Liver (tissue), 9 donors: ENCODE results near the gene FYTTD1. TPM values are rescaled to one million over a fixed set of nuclear protein-coding genes. Genes with fewer than 3 reads are reported as not detected.

Experiments
- DNase-seq: peaks from one replicate; pipeline ENCODE4 v3.0.0-alpha.2; 2017; ENCODE audit warnings: low spot score
- H3K27ac ChIP-seq, 2 donors: one replicate each; pipeline ENCODE4 v1.7.0; 2013; ENCODE audit warnings: inconsistent platforms in 2 of 2, low read length in 2 of 2, control low read depth in 1 of 2, low read depth in 1 of 2, mild to moderate bottlenecking in 1 of 2
- H3K27me3 ChIP-seq, 4 donors: one replicate each; pipeline versions ENCODE4 v1.6.1 to v1.7.0; 2013; ENCODE audit warnings: low read length in 3 of 4, inconsistent platforms in 1 of 4, mild to moderate bottlenecking in 1 of 4, moderate library complexity in 1 of 4; ENCODE audit not compliant: control insufficient read depth in 4 of 4, insufficient read depth in 4 of 4
- H3K36me3 ChIP-seq, 4 donors: one replicate each; pipeline versions ENCODE4 v1.6.1 to v1.7.0; 2013; ENCODE audit warnings: low read length in 3 of 4, mild to moderate bottlenecking in 3 of 4, low read depth in 1 of 4, moderate library complexity in 1 of 4; ENCODE audit not compliant: control insufficient read depth in 4 of 4, insufficient read depth in 3 of 4
- H3K4me1 ChIP-seq, 4 donors: one replicate each; pipeline versions ENCODE4 v1.6.1 to v1.7.0; 2013; ENCODE audit warnings: low read length in 3 of 4, mild to moderate bottlenecking in 3 of 4, moderate library complexity in 1 of 4; ENCODE audit not compliant: control insufficient read depth in 4 of 4, insufficient read depth in 4 of 4
- H3K4me3 ChIP-seq, 3 donors: one replicate each; pipeline versions ENCODE4 v1.6.1 to v1.7.0; 2013; ENCODE audit warnings: low read length in 3 of 3, control low read depth in 1 of 3, low read depth in 1 of 3, mild to moderate bottlenecking in 1 of 3
- H3K9ac ChIP-seq, 2 donors: one replicate each; pipeline ENCODE4 v1.7.0; 2013; ENCODE audit warnings: low read length in 2 of 2, mild to moderate bottlenecking in 2 of 2, moderate library complexity in 2 of 2, control low read depth in 1 of 2, low read depth in 1 of 2
- H3K9me3 ChIP-seq, 4 donors: one replicate each; pipeline versions ENCODE4 v1.6.1 to v1.7.0; 2013; ENCODE audit warnings: low read length in 3 of 4; ENCODE audit not compliant: control insufficient read depth in 4 of 4
- EGR1 ChIP-seq, 2 donors: IDR thresholded peaks; 2 replicates each; pipeline ENCODE4 v1.6.1; 2016 to 2018; ENCODE audit warnings: antibody characterized with exemption in 2 of 2, low read depth in 2 of 2
- FOXA1 ChIP-seq: IDR thresholded peaks from 2 replicates; pipeline ENCODE4 v1.6.1; 2016; ENCODE audit warnings: antibody characterized with exemption
- FOXA2 ChIP-seq: IDR thresholded peaks from 2 replicates; pipeline ENCODE4 v1.6.1; 2016; ENCODE audit warnings: antibody characterized with exemption
- GABPA ChIP-seq, 2 donors: IDR thresholded peaks in 1 of 2; conservative IDR thresholded peaks in 1 of 2; 2 replicates each; pipeline ENCODE4 v1.6.1; 2016; ENCODE audit warnings: antibody characterized with exemption in 2 of 2, mild to moderate bottlenecking in 1 of 2, moderate library complexity in 1 of 2
- HNF4A ChIP-seq, 2 donors: conservative IDR thresholded peaks; 2 replicates each; pipeline ENCODE4 v1.6.1; 2016; ENCODE audit warnings: antibody characterized with exemption in 2 of 2, mild to moderate bottlenecking in 2 of 2
- HNF4G ChIP-seq: IDR thresholded peaks from 2 replicates; pipeline ENCODE4 v1.6.1; 2016; ENCODE audit warnings: antibody characterized with exemption
- JUND ChIP-seq, 2 donors: IDR thresholded peaks; 2 replicates each; pipeline ENCODE4 v1.6.1; 2016; ENCODE audit warnings: antibody characterized with exemption in 2 of 2
- NR2F2 ChIP-seq: IDR thresholded peaks from 2 replicates; pipeline ENCODE4 v1.6.1; 2016; ENCODE audit warnings: antibody characterized with exemption
- RAD21 ChIP-seq, 2 donors: IDR thresholded peaks; 2 replicates each; pipeline ENCODE4 v1.6.1; 2016; ENCODE audit warnings: antibody characterized with exemption in 2 of 2, mild to moderate bottlenecking in 2 of 2
- RXRA ChIP-seq, 2 donors: IDR thresholded peaks; 2 replicates each; pipeline ENCODE4 v1.6.1; 2017 to 2018; ENCODE audit warnings: antibody characterized with exemption in 2 of 2, mild to moderate bottlenecking in 1 of 2
- SP1 ChIP-seq: IDR thresholded peaks from 2 replicates; pipeline ENCODE4 v1.6.1; 2018; ENCODE audit warnings: antibody characterized with exemption, mild to moderate bottlenecking
- TAF1 ChIP-seq: conservative IDR thresholded peaks from 2 replicates; pipeline ENCODE4 v1.6.1; 2016; ENCODE audit warnings: antibody characterized with exemption, mild to moderate bottlenecking
- YY1 ChIP-seq: IDR thresholded peaks from 2 replicates; pipeline ENCODE4 v1.6.1; 2016; ENCODE audit warnings: antibody characterized with exemption, mild to moderate bottlenecking
- polyA plus RNA-seq, 2 donors: library from polyadenylated mRNA; stranded (reverse) in 1 of 2; unstranded in 1 of 2; fragments of 200-250 nt in 1 of 2; fragments of >200 nt in 1 of 2; fragmentation: Nextera tagmentation in 1 of 2; extraction: Ambion mirVana in 1 of 2; gene quantifications; one replicate each; pipeline versions ENCODE4 v1.2.1 to v1.2.3, GENCODE V29; 2013 to 2015
- total RNA-seq, 2 donors: library from RNA; depleted of rRNA; stranded (reverse); fragments of >200 nt; gene quantifications; one replicate each; pipeline ENCODE4 v1.2.3, GENCODE V29; 2014
- TF ChIP-seq, protein P1 (sequence below): IDR thresholded peaks from 2 replicates; pipeline ENCODE4 v1.6.1; 2016; ENCODE audit warnings: antibody characterized with exemption, mild to moderate bottlenecking
- TF ChIP-seq, protein P2 (sequence below): IDR thresholded peaks from 2 replicates; pipeline ENCODE4 v1.6.1; 2016; ENCODE audit warnings: antibody characterized with exemption
- TF ChIP-seq, protein P3 (sequence below): IDR thresholded peaks from 2 replicates; pipeline ENCODE4 v1.6.1; 2016; ENCODE audit warnings: antibody characterized with exemption
- TF ChIP-seq, protein P4 (sequence below): fragments of 150-350 bp; IDR thresholded peaks from 2 replicates; pipeline ENCODE4 v1.5.1; 2017; ENCODE audit warnings: improper control_type of control experiment, low read depth, low read length; ENCODE audit not compliant: missing input control
- TF ChIP-seq, protein P5 (sequence below): IDR thresholded peaks from 2 replicates; pipeline ENCODE4 v1.6.1; 2016; ENCODE audit warnings: antibody characterized with exemption
- donor health status: healthy.
- donor health status: healthy.
- donor health status: healthy.
- donor health status: healthy.
- donor health status: healthy.

Gene FYTTD1
- total and polyA plus RNA-seq, 4 donors, result 11.5 to 22.7 (median 16.0) TPM

- Histone ChIP-seq H3K9me3 (no peaks in the 10 kb centered on the region), H3K4me1 (no peaks in the 10 kb centered on the region), H3K27me3 (no peaks in the 10 kb centered on the region), H3K36me3 (peaks cover 4 to 40% (median 36%) of the 10 kb centered on the region in 4 donors), H3K4me3 (no peak overlapping the region), H3K27ac (no peak overlapping the region), H3K9ac (no peak overlapping the region)
- DNase-seq, result no peak
- TF ChIP-seq JUND (IDR thresholded peaks at IDR 0.05) (no peak), HNF4A (conservative IDR thresholded peaks at IDR 0.05) (no peak), NR2F2 (no peak), YY1 (no peak), RXRA (IDR thresholded peaks at IDR 0.05) (no peak), EGR1 (IDR thresholded peaks at IDR 0.05; ENCODE audit: low read depth in 2 of 2) (no peak), HNF4G (no peak), GABPA (IDR thresholded peaks at IDR 0.05 in 1 of 2, conservative IDR thresholded peaks at IDR 0.05 in 1 of 2) (no peak), TAF1 (no peak), FOXA2 (no peak), SP1 (no peak), RAD21 (IDR thresholded peaks at IDR 0.05) (no peak), FOXA1 (no peak)
- TF ChIP-seq, protein P1, sequence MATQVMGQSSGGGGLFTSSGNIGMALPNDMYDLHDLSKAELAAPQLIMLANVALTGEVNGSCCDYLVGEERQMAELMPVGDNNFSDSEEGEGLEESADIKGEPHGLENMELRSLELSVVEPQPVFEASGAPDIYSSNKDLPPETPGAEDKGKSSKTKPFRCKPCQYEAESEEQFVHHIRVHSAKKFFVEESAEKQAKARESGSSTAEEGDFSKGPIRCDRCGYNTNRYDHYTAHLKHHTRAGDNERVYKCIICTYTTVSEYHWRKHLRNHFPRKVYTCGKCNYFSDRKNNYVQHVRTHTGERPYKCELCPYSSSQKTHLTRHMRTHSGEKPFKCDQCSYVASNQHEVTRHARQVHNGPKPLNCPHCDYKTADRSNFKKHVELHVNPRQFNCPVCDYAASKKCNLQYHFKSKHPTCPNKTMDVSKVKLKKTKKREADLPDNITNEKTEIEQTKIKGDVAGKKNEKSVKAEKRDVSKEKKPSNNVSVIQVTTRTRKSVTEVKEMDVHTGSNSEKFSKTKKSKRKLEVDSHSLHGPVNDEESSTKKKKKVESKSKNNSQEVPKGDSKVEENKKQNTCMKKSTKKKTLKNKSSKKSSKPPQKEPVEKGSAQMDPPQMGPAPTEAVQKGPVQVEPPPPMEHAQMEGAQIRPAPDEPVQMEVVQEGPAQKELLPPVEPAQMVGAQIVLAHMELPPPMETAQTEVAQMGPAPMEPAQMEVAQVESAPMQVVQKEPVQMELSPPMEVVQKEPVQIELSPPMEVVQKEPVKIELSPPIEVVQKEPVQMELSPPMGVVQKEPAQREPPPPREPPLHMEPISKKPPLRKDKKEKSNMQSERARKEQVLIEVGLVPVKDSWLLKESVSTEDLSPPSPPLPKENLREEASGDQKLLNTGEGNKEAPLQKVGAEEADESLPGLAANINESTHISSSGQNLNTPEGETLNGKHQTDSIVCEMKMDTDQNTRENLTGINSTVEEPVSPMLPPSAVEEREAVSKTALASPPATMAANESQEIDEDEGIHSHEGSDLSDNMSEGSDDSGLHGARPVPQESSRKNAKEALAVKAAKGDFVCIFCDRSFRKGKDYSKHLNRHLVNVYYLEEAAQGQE, result no peak
- TF ChIP-seq, protein P2, sequence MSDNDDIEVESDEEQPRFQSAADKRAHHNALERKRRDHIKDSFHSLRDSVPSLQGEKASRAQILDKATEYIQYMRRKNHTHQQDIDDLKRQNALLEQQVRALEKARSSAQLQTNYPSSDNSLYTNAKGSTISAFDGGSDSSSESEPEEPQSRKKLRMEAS, result no peak
- TF ChIP-seq, protein P3, sequence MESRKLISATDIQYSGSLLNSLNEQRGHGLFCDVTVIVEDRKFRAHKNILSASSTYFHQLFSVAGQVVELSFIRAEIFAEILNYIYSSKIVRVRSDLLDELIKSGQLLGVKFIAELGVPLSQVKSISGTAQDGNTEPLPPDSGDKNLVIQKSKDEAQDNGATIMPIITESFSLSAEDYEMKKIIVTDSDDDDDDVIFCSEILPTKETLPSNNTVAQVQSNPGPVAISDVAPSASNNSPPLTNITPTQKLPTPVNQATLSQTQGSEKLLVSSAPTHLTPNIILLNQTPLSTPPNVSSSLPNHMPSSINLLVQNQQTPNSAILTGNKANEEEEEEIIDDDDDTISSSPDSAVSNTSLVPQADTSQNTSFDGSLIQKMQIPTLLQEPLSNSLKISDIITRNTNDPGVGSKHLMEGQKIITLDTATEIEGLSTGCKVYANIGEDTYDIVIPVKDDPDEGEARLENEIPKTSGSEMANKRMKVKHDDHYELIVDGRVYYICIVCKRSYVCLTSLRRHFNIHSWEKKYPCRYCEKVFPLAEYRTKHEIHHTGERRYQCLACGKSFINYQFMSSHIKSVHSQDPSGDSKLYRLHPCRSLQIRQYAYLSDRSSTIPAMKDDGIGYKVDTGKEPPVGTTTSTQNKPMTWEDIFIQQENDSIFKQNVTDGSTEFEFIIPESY, result no peak
- TF ChIP-seq, protein P4, sequence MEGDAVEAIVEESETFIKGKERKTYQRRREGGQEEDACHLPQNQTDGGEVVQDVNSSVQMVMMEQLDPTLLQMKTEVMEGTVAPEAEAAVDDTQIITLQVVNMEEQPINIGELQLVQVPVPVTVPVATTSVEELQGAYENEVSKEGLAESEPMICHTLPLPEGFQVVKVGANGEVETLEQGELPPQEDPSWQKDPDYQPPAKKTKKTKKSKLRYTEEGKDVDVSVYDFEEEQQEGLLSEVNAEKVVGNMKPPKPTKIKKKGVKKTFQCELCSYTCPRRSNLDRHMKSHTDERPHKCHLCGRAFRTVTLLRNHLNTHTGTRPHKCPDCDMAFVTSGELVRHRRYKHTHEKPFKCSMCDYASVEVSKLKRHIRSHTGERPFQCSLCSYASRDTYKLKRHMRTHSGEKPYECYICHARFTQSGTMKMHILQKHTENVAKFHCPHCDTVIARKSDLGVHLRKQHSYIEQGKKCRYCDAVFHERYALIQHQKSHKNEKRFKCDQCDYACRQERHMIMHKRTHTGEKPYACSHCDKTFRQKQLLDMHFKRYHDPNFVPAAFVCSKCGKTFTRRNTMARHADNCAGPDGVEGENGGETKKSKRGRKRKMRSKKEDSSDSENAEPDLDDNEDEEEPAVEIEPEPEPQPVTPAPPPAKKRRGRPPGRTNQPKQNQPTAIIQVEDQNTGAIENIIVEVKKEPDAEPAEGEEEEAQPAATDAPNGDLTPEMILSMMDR, result no peak
- TF ChIP-seq, protein P5, sequence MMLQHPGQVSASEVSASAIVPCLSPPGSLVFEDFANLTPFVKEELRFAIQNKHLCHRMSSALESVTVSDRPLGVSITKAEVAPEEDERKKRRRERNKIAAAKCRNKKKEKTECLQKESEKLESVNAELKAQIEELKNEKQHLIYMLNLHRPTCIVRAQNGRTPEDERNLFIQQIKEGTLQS, result no peak
Measured at GRCh38 chr3:197836244-197836643, 86.6 kb downstream of the FYTTD1 start.

Other genes starting within 250 kb of the FYTTD1 start
- gene BDH1, start 193.9 kb upstream of the FYTTD1 start, total RNA-seq, result 100 to 1,000 TPM in 1 of 2 donors, 10 to 100 TPM in 1; 49.4 to 140 TPM
- 100 to 1,000 TPM; 213 to 268 TPM for gene BDH1, start 193.9 kb upstream of the FYTTD1 start, polyA plus RNA-seq
- 1 to 10 TPM; 5.0 to 7.0 TPM for gene RUBCN, start 13.0 kb upstream of the FYTTD1 start, total RNA-seq
- gene RUBCN, start 13.0 kb upstream of the FYTTD1 start, polyA plus RNA-seq, result 1 to 10 TPM; 4.1 to 4.5 TPM
- gene LRCH3, start 41.4 kb downstream of the FYTTD1 start, total RNA-seq, result 10 to 100 TPM; 32.6 to 67.2 TPM
- 1 to 10 TPM; 6.2 to 6.8 TPM for gene LRCH3, start 41.4 kb downstream of the FYTTD1 start, polyA plus RNA-seq
- gene RPL35A, start 200.3 kb downstream of the FYTTD1 start, total RNA-seq, result 100 to 1,000 TPM; 121 to 254 TPM
- gene RPL35A, start 200.3 kb downstream of the FYTTD1 start, polyA plus RNA-seq, result 100 to 1,000 TPM; 286 to 361 TPM
- gene LMLN, start 210.3 kb downstream of the FYTTD1 start, total RNA-seq, result 1 to 10 TPM; 2.2 to 3.2 TPM
- 1 to 10 TPM in 1 of 2 donors, under 1 TPM in 1; 0.90 to 1.4 TPM for gene LMLN, start 210.3 kb downstream of the FYTTD1 start, polyA plus RNA-seq